ENCODE results near the gene DSE.

GRCh38 chr6:116450769-116451740 lies 80.3 kb downstream of the DSE start:
- TF ChIP-seq POLR2AphosphoS5 (IDR thresholded peaks at IDR 0.05; ENCODE audit: low read depth, low read length) = no peak
- TF ChIP-seq POLR2A (IDR thresholded peaks at IDR 0.05; ENCODE audit: low read depth, low read length) = no peak
- TF ChIP-seq TAF1 (IDR thresholded peaks at IDR 0.05; ENCODE audit: low read depth, low read length) = no peak
- TF ChIP-seq SPI1 (IDR thresholded peaks at IDR 0.05; ENCODE audit: low read depth, low read length) = peak; percentile 75
